Measurements from ENCODE around the gene FOXJ3.

The FOXJ3 gene

DNA sequence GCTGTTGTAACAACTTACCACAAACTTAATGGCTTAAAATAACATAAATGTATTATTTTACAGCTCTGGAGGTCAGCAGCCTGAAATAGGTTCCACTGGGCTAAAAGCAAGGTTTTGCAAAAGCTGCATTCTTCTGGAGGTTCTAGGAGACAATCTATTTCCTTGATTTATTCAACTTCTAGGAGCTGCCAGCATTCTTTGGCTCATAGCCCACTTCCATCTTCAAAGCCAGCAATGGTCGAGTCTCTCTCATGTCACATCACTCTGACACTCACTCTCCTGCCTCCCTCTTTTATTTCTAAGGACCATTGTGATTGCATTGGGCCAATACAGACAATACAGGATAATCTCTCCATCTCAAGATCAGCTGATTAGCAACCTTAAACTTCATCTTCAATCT, 15.1 kb upstream of the FOXJ3 start:
- TF ChIP-seq CTCF (IDR thresholded peaks at IDR 0.05; ENCODE audit: insufficient read depth, low read depth, low read length, missing control alignments), result no peak
- DNase-seq (ENCODE audit: low read depth), result no peak
- H3K4me3 ChIP-seq (ENCODE audit: low read length), result no peak overlapping the region

GRCh38 chr1:42348498-42348897, 13.5 kb upstream of the FOXJ3 start:
- DNase-seq (ENCODE audit: low read depth), result no peak
- H3K4me3 ChIP-seq (ENCODE audit: low read length), result no peak overlapping the region
- TF ChIP-seq CTCF (IDR thresholded peaks at IDR 0.05; ENCODE audit: insufficient read depth, low read depth, low read length, missing control alignments), result no peak

DNA sequence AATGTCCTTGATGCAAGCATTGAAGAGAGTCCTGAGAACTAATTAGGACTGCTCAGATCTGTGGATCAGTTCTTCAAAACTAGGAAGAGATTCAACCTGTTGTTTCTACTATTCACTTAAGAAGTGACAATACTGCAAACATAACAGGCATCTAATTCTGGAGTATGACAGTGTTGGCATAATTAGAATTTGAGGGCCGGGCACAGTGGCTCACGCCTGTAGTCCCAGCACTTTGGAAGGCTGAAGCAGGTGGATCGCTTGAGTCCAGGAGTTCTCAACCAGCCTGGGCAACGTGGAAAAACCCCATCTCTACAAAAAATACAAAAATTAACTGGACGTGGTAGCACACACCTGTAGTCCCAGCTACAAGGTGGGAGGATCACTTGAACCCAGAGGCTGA, 8.0 kb upstream of the FOXJ3 start:
- TF ChIP-seq CTCF (IDR thresholded peaks at IDR 0.05; ENCODE audit: insufficient read depth, low read depth, low read length, missing control alignments), result no peak
- DNase-seq (ENCODE audit: low read depth), result no peak
- H3K4me3 ChIP-seq (ENCODE audit: low read length), result no peak overlapping the region

DNA sequence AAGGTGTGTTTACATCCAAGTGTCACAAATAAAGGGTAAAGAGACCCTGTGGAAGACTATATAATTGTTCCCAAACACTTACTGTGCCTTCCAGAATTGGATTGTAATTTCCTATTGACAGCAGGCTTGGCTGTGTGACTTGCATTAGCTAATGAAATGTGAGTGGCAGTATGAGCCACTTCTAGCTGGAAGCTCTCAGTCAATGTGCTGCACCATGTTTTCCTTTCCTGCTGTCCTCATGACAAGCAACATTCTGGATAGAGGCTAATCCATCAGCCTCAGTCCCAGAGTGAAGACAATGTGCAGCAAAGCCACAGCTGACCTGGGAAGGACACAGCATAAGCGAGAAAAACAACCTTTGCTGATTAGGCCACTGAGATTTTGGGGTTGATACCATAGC, 5.9 kb upstream of the FOXJ3 start:
- no peak for TF ChIP-seq CTCF (IDR thresholded peaks at IDR 0.05; ENCODE audit: insufficient read depth, low read depth, low read length, missing control alignments)
- DNase-seq (ENCODE audit: low read depth), result no peak
- no peak overlapping the region for H3K4me3 ChIP-seq (ENCODE audit: low read length)

DNA sequence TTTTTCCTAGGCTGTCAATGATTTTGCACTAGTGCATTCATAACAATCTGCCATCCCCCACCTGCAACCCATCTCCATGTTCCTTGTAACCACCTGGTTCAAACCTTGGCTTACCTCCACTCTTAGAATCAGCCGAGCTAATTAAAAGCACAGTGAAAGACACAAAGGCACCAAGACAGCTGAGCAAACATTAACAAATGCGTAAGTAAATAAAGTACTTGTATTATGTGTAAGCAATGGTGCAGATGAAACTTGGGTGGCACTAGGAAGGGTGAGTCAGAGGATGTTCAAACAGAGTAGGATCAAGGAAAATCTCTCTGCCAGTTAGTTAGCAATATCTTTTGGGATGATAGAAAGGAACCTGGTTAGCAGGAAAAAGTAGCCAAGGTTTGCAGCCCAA, 5.1 kb upstream of the FOXJ3 start:
- peak; percentile 93 for DNase-seq (ENCODE audit: low read depth)
- no peak overlapping the region for H3K4me3 ChIP-seq (ENCODE audit: low read length)
- TF ChIP-seq CTCF (IDR thresholded peaks at IDR 0.05; ENCODE audit: insufficient read depth, low read depth, low read length, missing control alignments), result no peak

GRCh38 chr1:42336978-42337377, 1.9 kb upstream of the FOXJ3 start:
- no peak for TF ChIP-seq CTCF (IDR thresholded peaks at IDR 0.05; ENCODE audit: insufficient read depth, low read depth, low read length, missing control alignments)
- no peak for DNase-seq (ENCODE audit: low read depth)
- H3K4me3 ChIP-seq (ENCODE audit: low read length), result no peak overlapping the region

DNA sequence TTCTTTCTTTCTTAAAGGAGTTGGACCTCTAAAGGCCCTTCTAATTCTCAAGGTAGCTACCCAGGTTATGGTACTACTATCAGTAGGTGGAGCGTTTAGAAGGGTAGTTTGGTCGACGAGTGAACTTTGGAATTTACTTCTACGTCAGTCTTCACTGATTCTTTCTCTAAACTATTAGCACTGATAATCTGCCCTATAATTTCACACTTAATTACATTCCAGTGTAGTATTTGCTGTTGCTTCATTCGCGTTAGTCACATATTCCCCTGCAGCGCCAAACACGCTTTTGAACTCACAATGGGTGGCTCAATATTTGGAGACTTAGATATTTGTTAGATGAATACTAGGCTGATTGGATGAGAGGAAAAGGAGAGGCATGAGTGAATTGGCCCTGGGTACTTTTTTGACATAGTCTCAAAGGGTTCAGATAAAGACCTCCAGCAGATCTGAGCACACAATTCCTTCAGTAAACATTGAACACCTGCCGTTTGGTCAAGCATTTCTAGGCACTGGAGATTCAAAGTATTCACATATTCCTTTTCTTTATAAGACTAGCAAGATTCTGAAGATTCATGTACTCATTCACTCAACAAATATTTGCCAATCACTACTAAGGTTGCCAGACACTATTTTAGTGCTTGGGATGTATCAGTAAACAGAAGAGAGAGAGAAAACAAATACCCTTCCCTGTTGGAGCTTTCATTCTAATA, 929 bp upstream of the FOXJ3 start:
- peak; percentile 94 for DNase-seq (ENCODE audit: low read depth)
- H3K4me3 ChIP-seq (ENCODE audit: low read length), result peak overlapping the region; percentile 91
- TF ChIP-seq CTCF (IDR thresholded peaks at IDR 0.05; ENCODE audit: insufficient read depth, low read depth, low read length, missing control alignments), result no peak

Data from epithelial cell of esophagus (primary cell).